GM18870 (cell line): Measurements from ENCODE around the gene LAMA2.

ENCODE experiments used
- ATAC-seq: cut with Tn5 transposase; IDR thresholded peaks from one replicate; pipeline ENCODE4 v1.9.1; 2021; ENCODE audit warnings: moderate library complexity; ENCODE audit not compliant: unreplicated experiment

The LAMA2 gene, protein sequence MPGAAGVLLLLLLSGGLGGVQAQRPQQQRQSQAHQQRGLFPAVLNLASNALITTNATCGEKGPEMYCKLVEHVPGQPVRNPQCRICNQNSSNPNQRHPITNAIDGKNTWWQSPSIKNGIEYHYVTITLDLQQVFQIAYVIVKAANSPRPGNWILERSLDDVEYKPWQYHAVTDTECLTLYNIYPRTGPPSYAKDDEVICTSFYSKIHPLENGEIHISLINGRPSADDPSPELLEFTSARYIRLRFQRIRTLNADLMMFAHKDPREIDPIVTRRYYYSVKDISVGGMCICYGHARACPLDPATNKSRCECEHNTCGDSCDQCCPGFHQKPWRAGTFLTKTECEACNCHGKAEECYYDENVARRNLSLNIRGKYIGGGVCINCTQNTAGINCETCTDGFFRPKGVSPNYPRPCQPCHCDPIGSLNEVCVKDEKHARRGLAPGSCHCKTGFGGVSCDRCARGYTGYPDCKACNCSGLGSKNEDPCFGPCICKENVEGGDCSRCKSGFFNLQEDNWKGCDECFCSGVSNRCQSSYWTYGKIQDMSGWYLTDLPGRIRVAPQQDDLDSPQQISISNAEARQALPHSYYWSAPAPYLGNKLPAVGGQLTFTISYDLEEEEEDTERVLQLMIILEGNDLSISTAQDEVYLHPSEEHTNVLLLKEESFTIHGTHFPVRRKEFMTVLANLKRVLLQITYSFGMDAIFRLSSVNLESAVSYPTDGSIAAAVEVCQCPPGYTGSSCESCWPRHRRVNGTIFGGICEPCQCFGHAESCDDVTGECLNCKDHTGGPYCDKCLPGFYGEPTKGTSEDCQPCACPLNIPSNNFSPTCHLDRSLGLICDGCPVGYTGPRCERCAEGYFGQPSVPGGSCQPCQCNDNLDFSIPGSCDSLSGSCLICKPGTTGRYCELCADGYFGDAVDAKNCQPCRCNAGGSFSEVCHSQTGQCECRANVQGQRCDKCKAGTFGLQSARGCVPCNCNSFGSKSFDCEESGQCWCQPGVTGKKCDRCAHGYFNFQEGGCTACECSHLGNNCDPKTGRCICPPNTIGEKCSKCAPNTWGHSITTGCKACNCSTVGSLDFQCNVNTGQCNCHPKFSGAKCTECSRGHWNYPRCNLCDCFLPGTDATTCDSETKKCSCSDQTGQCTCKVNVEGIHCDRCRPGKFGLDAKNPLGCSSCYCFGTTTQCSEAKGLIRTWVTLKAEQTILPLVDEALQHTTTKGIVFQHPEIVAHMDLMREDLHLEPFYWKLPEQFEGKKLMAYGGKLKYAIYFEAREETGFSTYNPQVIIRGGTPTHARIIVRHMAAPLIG (N-terminal part only)

DNA sequence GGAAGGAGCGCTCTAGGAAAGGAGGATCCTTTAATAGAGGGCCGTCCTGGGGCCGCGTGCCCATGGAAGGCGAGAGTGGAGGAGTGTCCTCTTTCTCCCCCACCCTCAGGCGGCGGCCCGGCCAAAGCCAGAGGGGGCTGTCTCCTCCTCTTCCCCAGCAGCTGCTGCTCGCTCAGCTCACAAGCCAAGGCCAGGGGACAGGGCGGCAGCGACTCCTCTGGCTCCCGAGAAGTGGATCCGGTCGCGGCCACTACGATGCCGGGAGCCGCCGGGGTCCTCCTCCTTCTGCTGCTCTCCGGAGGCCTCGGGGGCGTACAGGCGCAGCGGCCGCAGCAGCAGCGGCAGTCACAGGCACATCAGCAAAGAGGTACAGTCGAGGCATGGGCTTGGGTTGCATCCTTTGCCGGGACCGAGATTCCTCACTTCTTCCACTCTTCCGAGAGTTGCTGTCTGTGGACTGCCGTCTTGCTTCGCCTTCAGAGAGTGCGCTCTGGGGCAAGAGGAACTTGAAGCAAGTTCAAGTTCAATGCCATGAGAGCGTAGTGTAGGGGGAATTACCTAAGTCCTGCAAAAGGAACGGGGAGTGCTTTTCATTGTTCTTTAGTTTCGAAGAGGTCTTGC lies at the start of gene LAMA2:
TSS of gene LAMA2 (plus strand) at position 148 of the 621 bp plus-strand sequence. CDS start at position 256, 108 bp downstream.
- no peak for ATAC-seq

DNA sequence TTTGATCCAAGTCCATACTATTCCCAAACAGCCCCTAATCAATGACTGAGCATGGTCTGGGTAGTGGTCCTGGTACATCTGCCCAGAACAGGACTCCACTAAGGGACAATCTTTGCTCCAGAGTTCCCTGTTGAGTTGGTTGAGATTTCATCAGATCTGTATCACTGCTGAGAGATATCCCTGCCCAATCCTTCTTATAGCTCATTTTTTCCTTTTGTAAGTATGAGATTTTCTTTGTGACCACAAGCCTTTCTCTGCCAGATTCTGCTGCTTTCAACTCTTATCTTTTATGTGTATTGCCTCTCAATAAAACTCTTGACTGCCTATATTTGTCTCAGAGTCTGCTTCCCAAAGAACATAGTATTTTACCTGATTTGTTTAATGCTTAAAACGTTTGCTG lies 46.2 kb upstream of the LAMA2 start:
- no peak for ATAC-seq

DNA sequence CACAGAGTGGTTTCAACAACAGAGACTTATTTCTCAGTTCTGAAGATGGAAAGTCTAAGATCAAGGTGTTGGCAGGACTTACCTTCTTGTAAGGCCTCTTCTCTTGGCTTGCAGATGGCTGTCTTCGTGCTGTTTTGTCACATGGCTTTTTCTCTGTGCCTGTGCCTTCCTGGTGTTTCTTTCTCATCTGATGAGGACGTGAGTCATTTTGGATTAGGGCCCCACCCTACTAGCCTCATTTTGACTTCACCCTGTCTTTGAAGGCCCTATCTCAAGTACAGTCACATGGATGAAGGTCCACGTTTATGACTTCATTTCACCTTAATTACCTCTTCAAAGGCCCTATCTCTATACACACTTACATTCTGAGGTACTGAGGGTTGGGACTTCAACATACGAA lies 41.4 kb upstream of the LAMA2 start:
- ATAC-seq, result no peak

DNA sequence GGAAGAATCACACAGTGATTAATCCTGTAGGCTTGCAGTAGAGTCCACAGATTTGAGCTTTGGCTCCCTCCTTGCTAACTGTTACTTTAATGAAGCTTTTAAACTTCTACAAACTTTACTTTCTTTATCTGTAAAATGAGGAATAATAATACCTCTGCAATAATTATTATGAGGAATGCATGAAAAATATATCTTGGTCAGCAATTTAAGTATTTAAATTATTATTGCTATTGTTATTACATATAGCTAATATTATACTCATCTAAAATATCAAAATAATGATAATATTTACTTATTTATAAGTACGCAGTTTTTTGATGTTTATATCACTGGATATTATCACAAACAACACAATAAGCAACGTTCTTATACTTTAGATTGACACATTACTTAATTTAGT lies 38.3 kb upstream of the LAMA2 start:
- no peak for ATAC-seq

DNA sequence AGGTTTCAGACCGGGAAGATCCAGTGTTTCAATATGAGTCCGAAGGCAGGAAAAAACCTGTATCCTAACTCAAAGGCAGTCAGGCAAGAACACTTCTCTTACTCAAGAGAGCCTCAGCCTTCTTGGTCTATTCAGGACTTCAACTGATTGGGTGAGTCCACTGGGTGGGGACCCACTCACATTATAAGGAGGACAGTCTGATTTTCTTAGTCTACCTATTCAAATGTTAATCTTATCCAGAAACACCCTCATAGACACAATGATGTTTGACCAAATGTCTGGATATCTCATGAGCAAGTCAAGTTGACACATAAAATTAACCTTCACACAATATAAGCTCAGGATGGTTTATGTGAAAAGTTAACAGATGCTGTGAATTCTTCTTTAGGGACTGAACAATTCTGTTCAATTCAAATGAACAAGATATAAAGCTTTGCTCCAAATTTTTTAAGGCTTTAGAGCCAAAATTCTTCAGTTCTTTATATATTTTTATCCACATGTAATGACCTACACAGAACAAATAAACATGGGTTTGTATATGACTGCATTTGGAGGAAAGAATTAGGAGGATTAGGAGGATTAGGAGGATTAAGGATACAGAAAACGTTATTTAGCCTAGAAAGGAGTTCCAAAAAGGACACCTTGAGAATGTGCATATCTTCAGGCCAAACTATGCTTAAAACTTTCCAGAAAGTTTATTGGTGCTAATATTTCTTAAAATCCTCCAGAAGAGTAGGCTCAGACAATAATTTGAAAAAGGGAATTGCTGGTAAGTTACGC lies 35.3 kb upstream of the LAMA2 start:
- ATAC-seq, result no peak

DNA sequence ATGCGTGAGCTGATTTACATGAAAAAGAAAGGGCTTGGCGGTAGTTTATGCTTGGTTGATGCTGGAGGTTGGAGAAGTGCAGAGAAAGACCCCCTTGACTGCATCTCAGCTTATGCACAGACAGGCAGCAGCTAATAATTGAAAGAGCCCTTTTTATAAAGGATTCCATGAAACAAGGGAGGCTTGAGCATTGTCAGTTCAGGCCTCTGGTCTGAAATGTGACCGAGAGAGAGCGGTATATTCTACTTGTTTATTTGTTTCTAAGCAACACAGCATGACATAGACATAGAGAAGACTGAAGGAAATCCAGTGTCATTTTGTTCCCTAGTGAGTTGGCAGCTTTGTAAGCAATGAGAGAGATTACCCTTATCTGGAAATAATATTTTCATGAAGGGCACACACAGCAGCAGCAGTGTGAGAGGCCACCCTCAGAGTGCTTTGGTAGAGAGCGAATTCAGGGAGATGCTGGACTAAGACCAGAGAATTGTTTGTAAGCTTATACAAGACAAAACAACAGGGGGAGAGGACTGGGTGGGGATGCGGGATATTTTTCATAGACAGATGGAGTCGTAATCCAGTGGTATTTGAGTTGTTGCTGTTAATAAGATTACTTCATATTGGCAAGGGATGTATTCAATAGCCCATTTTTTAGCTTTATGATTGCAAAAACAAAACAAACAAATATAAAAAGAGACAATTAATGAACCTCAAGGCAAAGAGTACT lies 34.6 kb upstream of the LAMA2 start:
- no peak for ATAC-seq

DNA sequence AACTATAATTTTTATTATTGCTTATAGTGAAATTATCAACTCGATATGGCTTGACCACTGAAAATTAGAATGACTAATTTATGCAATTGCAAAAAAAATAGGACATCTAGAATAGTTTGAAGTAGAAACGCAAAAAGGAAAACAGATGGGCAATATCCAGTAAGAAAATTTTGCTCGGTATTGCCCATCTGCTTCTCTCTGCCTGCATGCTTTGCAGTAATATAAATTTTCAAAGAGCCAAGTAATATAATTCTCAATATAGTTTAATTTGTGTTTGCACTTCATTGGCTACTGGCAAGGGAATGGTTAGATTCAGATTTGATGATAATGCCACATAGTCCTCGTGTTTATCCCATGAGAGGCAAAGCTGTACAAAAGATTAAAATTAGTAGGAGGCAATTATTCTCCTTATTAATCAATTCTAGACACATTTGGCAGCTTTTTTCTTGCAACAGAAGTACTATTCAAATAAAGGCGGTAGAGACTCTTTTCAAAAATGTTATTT lies 27.3 kb upstream of the LAMA2 start:
- no peak for ATAC-seq

DNA sequence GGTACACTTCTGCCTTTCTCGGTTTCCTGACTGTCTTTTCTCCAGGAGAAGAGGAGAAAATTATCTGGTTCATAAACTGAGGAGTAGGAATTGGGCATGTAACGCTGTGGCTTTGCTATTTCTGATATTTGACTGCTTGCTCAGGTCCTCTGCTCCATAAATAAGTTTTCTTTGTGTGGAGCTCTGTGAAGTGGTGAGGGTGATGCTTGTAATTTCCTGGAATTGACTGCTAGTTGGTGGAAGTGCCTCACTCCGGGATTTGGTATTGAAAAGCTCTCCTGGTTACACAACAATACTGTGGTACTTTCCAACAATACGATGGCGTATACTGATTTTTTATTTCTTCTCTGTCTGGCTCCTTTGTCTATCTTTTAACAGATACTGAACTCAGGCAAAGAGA lies 25.1 kb upstream of the LAMA2 start:
- ATAC-seq, result no peak

DNA sequence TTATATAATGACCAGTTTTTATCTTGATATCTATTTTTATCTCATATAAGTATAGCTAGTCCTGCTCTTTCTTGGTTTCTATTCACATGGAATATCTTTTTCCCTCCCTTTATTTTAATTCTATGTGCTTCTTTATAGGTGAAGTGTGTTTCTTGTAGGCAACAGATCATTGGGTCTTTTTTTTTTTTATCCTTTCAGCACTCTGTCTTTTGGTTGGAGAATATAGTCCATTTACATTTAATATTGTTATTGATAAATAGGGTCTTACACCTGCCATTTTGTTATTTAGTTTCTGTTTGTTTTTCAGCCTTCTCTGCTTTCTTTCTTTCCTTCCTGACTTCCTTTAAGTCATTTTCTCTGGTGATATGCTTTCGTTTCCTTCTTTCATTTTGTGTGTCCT lies 22.2 kb upstream of the LAMA2 start:
- no peak for ATAC-seq

DNA sequence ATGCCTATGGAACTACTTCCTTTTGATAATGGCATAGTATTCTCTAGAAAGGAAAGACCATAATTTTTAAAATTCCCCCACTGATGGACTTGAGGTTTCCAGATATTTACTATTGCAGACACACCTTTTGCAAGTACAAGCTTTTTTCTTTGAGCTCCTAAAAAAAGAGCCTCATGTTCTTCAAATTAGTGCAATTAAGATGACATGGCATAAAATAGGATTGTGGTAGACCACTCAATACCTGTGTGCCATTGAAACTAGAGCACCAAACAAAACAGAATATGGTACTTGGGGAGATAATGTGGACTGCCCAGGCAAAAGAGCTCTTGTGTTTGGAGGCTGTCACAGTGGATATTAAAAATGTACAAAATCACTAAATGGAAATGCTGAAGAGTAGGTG lies 19.0 kb upstream of the LAMA2 start:
- ATAC-seq, result no peak

DNA sequence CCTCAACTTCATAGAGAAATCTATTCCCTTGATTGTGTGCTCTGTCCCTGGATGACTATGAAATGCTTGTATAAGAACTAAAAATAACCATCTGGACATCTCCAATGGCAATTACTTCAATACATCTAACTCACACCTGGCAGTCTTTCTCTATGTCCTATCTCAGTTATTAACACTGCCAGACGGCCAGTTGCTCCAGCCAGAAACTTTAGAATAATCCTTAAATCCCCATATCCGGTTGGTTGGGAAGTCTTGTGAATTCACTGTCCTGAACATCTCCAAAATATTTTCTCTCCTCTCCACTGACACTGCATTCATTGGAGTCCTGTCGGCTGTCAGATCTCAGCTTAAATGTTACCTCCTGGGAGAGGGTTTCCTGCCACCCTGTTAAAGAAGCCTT lies 12.2 kb upstream of the LAMA2 start:
- no peak for ATAC-seq

DNA sequence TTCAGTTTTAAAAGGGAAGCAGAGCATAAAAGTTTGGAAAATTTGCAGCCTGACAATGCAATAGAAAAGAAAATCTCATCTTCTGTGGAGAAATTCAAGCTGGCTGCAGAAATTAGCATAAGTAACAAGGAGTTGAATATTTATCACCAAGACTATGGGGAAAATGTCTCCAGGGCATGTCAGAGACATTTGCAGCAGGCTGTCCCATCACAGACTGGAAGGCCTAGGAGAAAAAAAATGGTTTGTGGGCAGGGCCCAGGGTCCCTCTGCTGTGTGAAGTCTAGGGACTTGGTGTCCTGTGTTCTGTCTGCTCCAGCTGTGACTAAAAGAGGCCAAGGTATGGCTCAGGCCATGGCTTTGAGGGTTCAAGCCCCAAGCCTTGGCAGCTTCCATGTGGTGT lies 8.1 kb upstream of the LAMA2 start:
- no peak for ATAC-seq

DNA sequence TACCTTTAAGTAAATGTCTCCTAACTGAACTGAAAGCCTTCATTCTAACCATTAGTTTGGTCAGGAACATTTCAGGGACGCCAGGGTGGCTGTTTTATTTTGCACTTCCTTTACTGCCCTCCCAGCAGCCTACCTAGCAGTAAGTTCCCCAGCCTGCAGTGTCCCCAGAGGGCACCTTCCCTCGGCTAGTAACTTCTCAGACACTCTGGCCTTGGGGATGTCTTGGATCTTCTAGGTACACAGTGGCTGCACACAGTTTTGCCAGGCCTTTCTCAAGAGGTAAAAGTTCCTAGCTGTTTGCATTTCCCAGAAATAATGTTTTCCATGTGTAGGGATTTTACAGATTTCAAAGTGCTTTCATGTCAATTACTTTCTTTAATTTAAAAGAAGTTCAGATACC lies 378 bp upstream of the LAMA2 start:
- ATAC-seq, result no peak

DNA sequence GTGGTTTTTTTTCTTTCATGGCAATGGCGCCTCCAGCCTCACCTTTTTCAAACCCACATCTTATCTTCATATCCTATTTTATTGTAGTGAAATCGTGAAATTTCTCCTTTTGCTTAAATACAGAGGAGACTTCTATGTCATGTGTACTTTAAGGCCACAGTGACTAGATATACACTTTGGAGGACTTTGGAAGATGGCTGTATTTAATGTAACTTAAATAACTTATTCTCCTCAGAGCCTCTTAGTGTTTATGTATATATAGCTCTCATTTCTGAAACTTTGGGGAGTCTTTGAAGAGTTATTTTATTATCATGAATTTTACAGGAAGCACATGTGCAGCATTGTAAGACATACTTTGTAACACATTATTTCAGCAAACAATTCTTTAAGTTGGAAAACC lies 968 bp downstream of the LAMA2 start:
- ATAC-seq, result no peak

DNA sequence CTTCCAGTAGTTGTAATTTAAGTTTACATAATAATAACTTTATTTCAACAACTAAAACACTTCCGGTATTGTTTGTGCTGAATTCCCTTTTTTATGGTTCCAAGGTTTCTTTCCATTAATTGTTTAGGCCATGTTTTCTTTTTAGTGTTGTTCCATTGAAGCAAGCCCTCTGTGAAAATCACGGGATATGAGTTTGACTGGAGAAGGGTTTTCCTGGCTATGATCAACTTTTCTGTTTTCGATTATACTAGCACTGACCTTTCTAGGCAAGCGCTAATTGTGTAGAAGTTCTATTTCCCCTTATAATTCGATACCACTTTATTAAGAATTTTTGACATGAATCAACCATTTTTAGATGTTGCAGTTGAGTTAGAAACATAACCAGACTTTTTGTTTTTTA lies 2.4 kb downstream of the LAMA2 start:
- no peak for ATAC-seq

DNA sequence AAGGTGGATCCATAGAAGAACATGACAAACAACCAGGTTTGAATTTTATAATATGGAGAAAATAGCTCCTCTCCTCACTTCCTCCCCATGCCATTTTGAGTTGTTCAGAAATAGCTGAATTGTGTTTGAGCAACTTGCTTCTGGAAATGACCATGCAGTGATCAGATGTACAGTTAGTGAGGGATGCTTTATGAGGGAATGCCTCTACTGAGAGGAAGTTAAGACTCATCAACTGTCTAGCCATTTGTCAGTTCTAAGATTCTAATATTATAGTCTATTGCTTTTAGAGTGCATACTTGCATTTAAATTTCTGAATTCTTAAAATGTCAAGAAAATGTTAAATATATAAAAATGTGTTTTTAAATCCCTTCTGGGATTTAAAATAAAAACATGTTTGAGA lies 3.8 kb downstream of the LAMA2 start:
- ATAC-seq, result no peak

DNA sequence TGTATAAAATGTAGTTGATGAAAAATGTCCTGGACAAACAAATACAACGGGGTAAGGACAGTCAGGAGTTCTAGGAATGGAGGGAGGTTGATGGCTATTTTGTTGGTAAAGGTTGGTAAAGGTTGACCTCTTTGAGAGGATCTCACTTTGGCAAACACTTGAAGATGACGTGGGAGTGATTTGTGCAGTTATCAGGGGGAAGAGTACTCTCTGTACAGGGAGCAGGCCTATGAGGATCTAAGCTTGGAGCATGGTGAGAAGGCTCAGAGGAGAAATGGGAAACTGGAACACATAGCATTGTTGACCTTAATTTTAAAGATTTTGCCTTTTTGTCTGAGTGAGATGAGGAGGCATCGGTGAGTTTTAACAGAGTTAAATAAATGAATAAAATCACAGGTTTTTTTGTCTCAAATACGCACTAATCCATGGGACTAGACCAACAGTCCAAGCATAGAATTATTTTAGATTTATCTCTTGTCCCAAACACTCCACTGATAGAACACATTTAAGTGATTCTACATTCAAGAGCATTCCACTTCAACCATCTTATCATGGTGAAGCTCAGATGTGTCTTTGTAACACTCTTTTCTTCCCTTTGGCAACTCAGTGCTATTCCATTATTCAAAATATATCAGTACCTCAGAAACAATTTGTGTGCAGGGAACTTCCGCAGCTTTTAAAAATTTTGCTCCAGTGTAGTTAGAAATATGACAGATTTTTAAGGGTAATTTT lies 5.7 kb downstream of the LAMA2 start:
- no peak for ATAC-seq

DNA sequence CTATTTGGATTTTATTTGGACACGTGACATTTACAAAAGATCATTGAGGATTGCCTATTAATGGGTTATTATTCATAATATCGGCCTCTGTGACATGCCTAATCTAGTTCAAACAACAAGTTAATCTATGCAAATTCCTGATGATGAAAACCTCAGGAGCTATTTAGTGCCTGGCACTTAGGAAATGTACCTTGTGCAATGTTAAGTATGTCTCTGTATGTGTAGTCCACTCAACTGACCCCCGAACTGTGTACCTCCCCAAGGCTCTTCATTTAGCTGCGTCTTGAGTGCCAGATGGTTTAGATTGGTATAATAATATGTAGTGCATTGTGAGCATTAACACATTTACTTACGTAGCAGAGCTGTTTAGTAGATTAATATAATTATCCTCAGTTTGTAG lies 6.9 kb downstream of the LAMA2 start:
- ATAC-seq, result no peak

DNA sequence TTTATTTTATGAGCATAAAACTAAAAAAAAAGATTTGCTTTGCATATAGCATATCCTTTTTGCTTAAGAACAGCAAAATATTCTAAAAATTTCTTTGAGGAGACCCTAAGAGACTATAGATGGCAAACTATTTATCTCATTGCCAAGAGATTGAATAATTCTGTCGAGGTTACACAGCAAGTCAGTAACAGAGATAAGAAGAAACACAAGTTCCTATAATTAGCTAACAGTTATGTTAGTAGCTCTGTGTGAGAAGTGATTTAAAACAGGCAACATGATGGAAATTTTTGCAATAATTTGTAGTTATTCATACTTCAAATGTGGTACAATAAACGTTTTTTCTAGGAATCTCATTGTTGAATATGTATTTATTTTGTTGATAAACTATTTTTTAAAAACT lies 9.1 kb downstream of the LAMA2 start:
- no peak for ATAC-seq
